ENCODE data around the gene ZNF653. TPM values are rescaled to one million over a fixed set of nuclear protein-coding genes. Genes with fewer than 3 reads are reported as not detected.

Gene ZNF653
- total RNA-seq, 1 experiment from 2014 or later = 8.8 TPM

- H3K4me1 Mint-ChIP-seq (ENCODE audit: low read depth, unreplicated experiment) = no peaks in the 10 kb centered on the region
- H3K27ac Mint-ChIP-seq (ENCODE audit: unreplicated experiment) = no peak overlapping the region
- CTCF ChIA-PET = interaction anchor here (0.6 kb wide), 1 partner anchor 131 kb away, joined by 10 read pairs; no protein-coding TSS in a partner anchor
- H3K27me3 Mint-ChIP-seq (ENCODE audit: unreplicated experiment) = no peaks in the 10 kb centered on the region
- peaks cover 10% of the 10 kb centered on the region for H3K36me3 Mint-ChIP-seq (ENCODE audit: insufficient read depth, unreplicated experiment)
- DNase-seq = no peak
- no peak for TF ChIP-seq CTCF (IDR thresholded peaks at IDR 0.05; ENCODE audit: unreplicated experiment)
- no peaks in the 10 kb centered on the region for H3K9me3 Mint-ChIP-seq (ENCODE audit: low read depth, unreplicated experiment)
- intact Hi-C loops (cut with micrococcal nuclease; ENCODE audit: unreplicated experiment) = no loop called here
- BruUV-seq (replicated peaks) = no TSS peak
- H3K4me3 Mint-ChIP-seq (ENCODE audit: low read depth, unreplicated experiment) = no peak overlapping the region
These were observed 52.9 kb downstream of the ZNF653 start for GRCh38 chr19:11452620-11453310.

GRCh38 chr19:11451871-11452619 lies 53.6 kb downstream of the ZNF653 start:
- no peak for TF ChIP-seq CTCF (IDR thresholded peaks at IDR 0.05; ENCODE audit: unreplicated experiment)
- H3K36me3 Mint-ChIP-seq (ENCODE audit: insufficient read depth, unreplicated experiment) = peaks cover 10% of the 10 kb centered on the region
- CTCF ChIA-PET = interaction anchor here (0.6 kb wide), 2 partner anchors 50 to 131 kb away, joined by 5 to 10 read pairs; no protein-coding TSS in a partner anchor
- H3K9me3 Mint-ChIP-seq (ENCODE audit: low read depth, unreplicated experiment) = no peaks in the 10 kb centered on the region
- H3K27me3 Mint-ChIP-seq (ENCODE audit: unreplicated experiment) = no peaks in the 10 kb centered on the region
- no peak overlapping the region for H3K27ac Mint-ChIP-seq (ENCODE audit: unreplicated experiment)
- intact Hi-C loops (cut with micrococcal nuclease; ENCODE audit: unreplicated experiment) = no loop called here
- DNase-seq = no peak
- no peak overlapping the region for H3K4me3 Mint-ChIP-seq (ENCODE audit: low read depth, unreplicated experiment)
- H3K4me1 Mint-ChIP-seq (ENCODE audit: low read depth, unreplicated experiment) = no peaks in the 10 kb centered on the region
- BruUV-seq (replicated peaks) = no TSS peak

- no peak for TF ChIP-seq CTCF (IDR thresholded peaks at IDR 0.05; ENCODE audit: unreplicated experiment)
- Mint-ChIP-seq H3K27me3 (ENCODE audit: unreplicated experiment) (no peaks in the 10 kb centered on the region), H3K9me3 (ENCODE audit: low read depth, unreplicated experiment) (no peaks in the 10 kb centered on the region), H3K27ac (ENCODE audit: unreplicated experiment) (no peak overlapping the region), H3K36me3 (ENCODE audit: insufficient read depth, unreplicated experiment) (peaks cover 10% of the 10 kb centered on the region), H3K4me3 (ENCODE audit: low read depth, unreplicated experiment) (no peak overlapping the region), H3K4me1 (ENCODE audit: low read depth, unreplicated experiment) (no peaks in the 10 kb centered on the region)
- BruUV-seq (replicated peaks) = no TSS peak
- CTCF ChIA-PET = interaction anchor here (0.6 kb wide), 1 partner anchor 49 kb away, joined by 5 read pairs; no protein-coding TSS in a partner anchor
- intact Hi-C loops (cut with micrococcal nuclease; ENCODE audit: unreplicated experiment) = no loop called here
- no peak for DNase-seq
These were observed 54.2 kb downstream of the ZNF653 start for GRCh38 chr19:11451327-11451870.

GRCh38 chr19:11450570-11451326 lies 54.9 kb downstream of the ZNF653 start:
- Mint-ChIP-seq H3K36me3 (ENCODE audit: insufficient read depth, unreplicated experiment) (peaks cover 10% of the 10 kb centered on the region), H3K27me3 (ENCODE audit: unreplicated experiment) (no peaks in the 10 kb centered on the region), H3K4me1 (ENCODE audit: low read depth, unreplicated experiment) (no peaks in the 10 kb centered on the region), H3K4me3 (ENCODE audit: low read depth, unreplicated experiment) (no peak overlapping the region), H3K27ac (ENCODE audit: unreplicated experiment) (no peak overlapping the region), H3K9me3 (ENCODE audit: low read depth, unreplicated experiment) (no peaks in the 10 kb centered on the region)
- CTCF ChIA-PET = no interaction called here
- BruUV-seq (replicated peaks) = no TSS peak
- no peak for TF ChIP-seq CTCF (IDR thresholded peaks at IDR 0.05; ENCODE audit: unreplicated experiment)
- no peak for DNase-seq
- intact Hi-C loops (cut with micrococcal nuclease; ENCODE audit: unreplicated experiment) = no loop called here

Measured in Calu3 (cell line).